ENCODE results near the gene SUMF1.
"Not testable (repeated sequence)": the region's sequence is repeated elsewhere in the genome, so short reads cannot be mapped to it uniquely, and the experiment has no call there.

Gene SUMF1

GRCh38 chr3:4458961-4459360, 8.1 kb downstream of the SUMF1 start:
- DNase-seq: no peak

GRCh38 chr3:4456780-4457179, 10.3 kb downstream of the SUMF1 start:
- DNase-seq: not testable (repeated sequence)

- no peak for DNase-seq
Measured at GRCh38 chr3:4454142-4454541, 12.9 kb downstream of the SUMF1 start.

- DNase-seq: no peak
Measured at GRCh38 chr3:4449043-4449805, 17.8 kb downstream of the SUMF1 start.

- no peak for DNase-seq
Measured at GRCh38 chr3:4448187-4448586, 18.9 kb downstream of the SUMF1 start.

GRCh38 chr3:4447295-4447999, 19.6 kb downstream of the SUMF1 start:
- no peak for DNase-seq

- no peak for DNase-seq
Measured at GRCh38 chr3:4440951-4441350, 26.1 kb downstream of the SUMF1 start.

- DNase-seq: no peak
Measured at GRCh38 chr3:4438296-4438695, 28.8 kb downstream of the SUMF1 start.

- no peak for DNase-seq
Measured at GRCh38 chr3:4432259-4432658, 34.8 kb downstream of the SUMF1 start.

GRCh38 chr3:4429648-4430350, 37.3 kb downstream of the SUMF1 start:
- no peak for DNase-seq

- peak; percentile 8 for DNase-seq
Measured at GRCh38 chr3:4426782-4427344, 40.2 kb downstream of the SUMF1 start.

- no peak for DNase-seq
Measured at GRCh38 chr3:4426261-4426781, 40.7 kb downstream of the SUMF1 start.

GRCh38 chr3:4425707-4426106, 41.4 kb downstream of the SUMF1 start:
- DNase-seq: no peak

- DNase-seq: no peak
Measured at GRCh38 chr3:4425055-4425454, 42.0 kb downstream of the SUMF1 start.

GRCh38 chr3:4421121-4421520, 45.9 kb downstream of the SUMF1 start:
- no peak for DNase-seq

- DNase-seq: no peak
Measured at GRCh38 chr3:4419920-4420319, 47.1 kb downstream of the SUMF1 start.

GRCh38 chr3:4419386-4419785, 47.7 kb downstream of the SUMF1 start:
- DNase-seq: no peak

- DNase-seq: no peak
Measured at GRCh38 chr3:4418156-4418555, 48.9 kb downstream of the SUMF1 start.

GRCh38 chr3:4417449-4417848, 49.6 kb downstream of the SUMF1 start:
- no peak for DNase-seq

GRCh38 chr3:4416961-4417360, 50.1 kb downstream of the SUMF1 start:
- no peak for DNase-seq

- DNase-seq: no peak
Measured at GRCh38 chr3:4416427-4416945, 50.6 kb downstream of the SUMF1 start.

GRCh38 chr3:4413467-4413866, 53.6 kb downstream of the SUMF1 start:
- DNase-seq: no peak

GRCh38 chr3:4411833-4412232, 55.2 kb downstream of the SUMF1 start:
- DNase-seq: no peak

All from GF-D8 (cell line).